HCT116 (cell line): ENCODE results near the gene PITPNM1. TPM values are rescaled to one million over a fixed set of nuclear protein-coding genes. Genes with fewer than 3 reads are reported as not detected.
A peak's percentile ranks its signal among the peaks of the same experiment; 100 is the strongest.

Experiments
- ATAC-seq: fragments of 200-7000 bp; cut with Tn5 transposase; 2 replicates; pipeline ENCODE4 v1.9.1; 2020; ENCODE audit warnings: mild to moderate bottlenecking, moderate library complexity
- BruUV-seq: library from RNA; stranded (reverse); fragments of 400-500 nt; replicated peaks from 2 replicates; lab custom pipeline; 2021; lab: Mats Ljungman, UMichigan
- CTCF ChIA-PET: fragments of 300-600 bp; sonication (Branson Sonifier 250); formaldehyde crosslinking; loops from one replicate; lab custom pipeline; 2021; ENCODE audit warnings: antibody characterized with exemption; lab: Charles Lee
- POLR2A ChIA-PET: fragments of 300-600, 350-600 bp; sonication (Branson Sonifier 250); formaldehyde crosslinking; loops from one replicate; lab custom pipeline; 2021; ENCODE audit warnings: antibody characterized with exemption; lab: Charles Lee
- RAD21 ChIA-PET, 2 experiments: fragments of 300-600 bp; sonication (Branson Sonifier 250); formaldehyde crosslinking; loops; one replicate each; lab custom pipeline; 2023; ENCODE audit warnings: low total read pairs in 2 of 2; ENCODE audit not compliant: uncharacterized antibody in 2 of 2, unreplicated experiment in 2 of 2, low non-redundant PET in 1 of 2; lab: Charles Lee
- DNase-seq: peaks from one replicate; pipeline ENCODE4 v3.0.0-alpha.2; 2010; ENCODE audit warnings: low read depth, low spot score
- H2AFZ ChIP-seq: fragments of 200-600 bp; shearing (Covaris generic), sonication (generic); 2 replicates; pipeline ENCODE4 v1.6.1; 2017; ENCODE audit warnings: low read depth, mixed run types, mixed read lengths, antibody characterized with exemption, low read length; ENCODE audit not compliant: poor library complexity, severe bottlenecking
- H3K27ac ChIP-seq: 2 replicates; pipeline ENCODE4 v1.5.1; 2012; ENCODE audit warnings: low read depth, low read length
- H3K27me3 ChIP-seq: fragments of 200-600 bp; sonication (generic); 2 replicates; pipeline ENCODE4 v1.6.1; 2016; ENCODE audit warnings: mixed run types, low read length, mixed read lengths; ENCODE audit not compliant: insufficient read depth
- H3K36me3 ChIP-seq, 2 experiments: fragments of 200-500 bp in 1 of 2; fragments of 200-600 bp in 1 of 2; sonication (Bioruptor generic) in 1 of 2; sonication (generic) in 1 of 2; 2 replicates each; pipeline versions ENCODE4 v1.5.1 to v1.6.1; 2014 to 2016; ENCODE audit warnings: low read length in 2 of 2, inconsistent platforms in 1 of 2, mixed read lengths in 1 of 2, mixed run types in 1 of 2; ENCODE audit not compliant: insufficient read depth in 2 of 2, control insufficient read depth in 1 of 2
- H3K4me1 ChIP-seq, 2 experiments: fragments of 200-600 bp in 1 of 2; sonication (generic) in 1 of 2; 2 replicates each; pipeline versions ENCODE4 v1.5.1 to v1.6.1; 2012 to 2017; ENCODE audit warnings: low read length in 2 of 2, inconsistent platforms in 1 of 2, mild to moderate bottlenecking in 1 of 2, mixed read lengths in 1 of 2, mixed run types in 1 of 2, moderate library complexity in 1 of 2; ENCODE audit not compliant: insufficient read depth in 2 of 2, control insufficient read depth in 1 of 2
- H3K4me2 ChIP-seq: fragments of 200-600 bp; sonication (generic); 2 replicates; pipeline ENCODE4 v1.6.1; 2017; ENCODE audit warnings: mixed run types, low read length, mixed read lengths
- H3K4me3 ChIP-seq, 2 experiments: fragments of 200-600 bp in 1 of 2; sonication (generic) in 1 of 2; replicated peaks in 1 of 2; 2 replicates each; pipeline ENCODE4 v1.5.1; 2011 to 2016; ENCODE audit warnings: low read length in 2 of 2, control low read depth in 1 of 2, low read depth in 1 of 2, mild to moderate bottlenecking in 1 of 2, mixed read lengths in 1 of 2, mixed run types in 1 of 2
- H3K79me2 ChIP-seq: fragments of 200-600 bp; sonication (generic); 2 replicates; pipeline ENCODE4 v1.6.1; 2017; ENCODE audit warnings: mild to moderate bottlenecking, mixed run types, low read length, moderate library complexity, mixed read lengths; ENCODE audit not compliant: insufficient read depth
- H3K9ac ChIP-seq: fragments of 200-600 bp; sonication (generic); 2 replicates; pipeline ENCODE4 v1.6.1; 2016; ENCODE audit warnings: low read length, mixed read lengths
- H3K9me2 ChIP-seq: fragments of 200-600 bp; sonication (generic), shearing (Covaris generic); 2 replicates; pipeline ENCODE4 v1.6.1; 2017; ENCODE audit warnings: mixed run types, mild to moderate bottlenecking, moderate library complexity; ENCODE audit not compliant: insufficient read depth
- H3K9me3 ChIP-seq, 2 experiments: fragments of 200-500 bp in 1 of 2; fragments of 200-600 bp in 1 of 2; sonication (Bioruptor generic) in 1 of 2; sonication (generic) in 1 of 2; 2 replicates each; pipeline ENCODE4 v1.6.1; 2014 to 2017; ENCODE audit warnings: low read length in 2 of 2, mixed read lengths in 2 of 2, inconsistent platforms in 1 of 2, low read depth in 1 of 2, mild to moderate bottlenecking in 1 of 2, mixed run types in 1 of 2, moderate library complexity in 1 of 2; ENCODE audit not compliant: control insufficient read depth in 1 of 2, insufficient read depth in 1 of 2
- H4K20me1 ChIP-seq: fragments of 200-600 bp; sonication (generic), shearing (Covaris generic); 2 replicates; pipeline ENCODE4 v1.6.1; 2017; ENCODE audit warnings: mixed run types, mild to moderate bottlenecking, moderate library complexity; ENCODE audit not compliant: insufficient read depth
- ATF3 ChIP-seq: IDR thresholded peaks from 2 replicates; pipeline ENCODE4 v1.6.1; 2012
- CBX3 ChIP-seq: IDR thresholded peaks from 2 replicates; pipeline ENCODE4 v1.6.1; 2012; ENCODE audit warnings: low read depth
- EGR1 ChIP-seq: IDR thresholded peaks from 2 replicates; pipeline ENCODE4 v1.6.1; 2012; ENCODE audit warnings: low read depth
- ELF1 ChIP-seq: IDR thresholded peaks from 2 replicates; pipeline ENCODE4 v1.6.1; 2012; ENCODE audit warnings: low read depth, borderline replicate concordance
- EZH2 ChIP-seq: fragments of 200-600 bp; sonication (generic); IDR thresholded peaks from 2 replicates; pipeline ENCODE4 v1.6.1; 2017; ENCODE audit warnings: antibody characterized with exemption, mixed run types
- EZH2phosphoT487 ChIP-seq: fragments of 200-600 bp; IDR thresholded peaks from 2 replicates; pipeline ENCODE4 v1.6.1; 2018; ENCODE audit warnings: antibody characterized with exemption, borderline replicate concordance
- FOSL1 ChIP-seq: IDR thresholded peaks from 2 replicates; pipeline ENCODE4 v1.6.1; 2012; ENCODE audit warnings: low read depth
- JUND ChIP-seq: IDR thresholded peaks from 2 replicates; pipeline ENCODE4 v1.6.1; 2012
- MAX ChIP-seq: IDR thresholded peaks from 2 replicates; pipeline ENCODE4 v1.6.1; 2012
- SIN3A ChIP-seq: IDR thresholded peaks from 2 replicates; pipeline ENCODE4 v1.6.1; 2012; ENCODE audit warnings: low read depth
- SRF ChIP-seq: IDR thresholded peaks from 2 replicates; pipeline ENCODE4 v1.6.1; 2012; ENCODE audit warnings: low read depth
- TCF7L2 ChIP-seq: IDR thresholded peaks from 2 replicates; pipeline ENCODE4 v1.7.0; 2011; ENCODE audit warnings: borderline replicate concordance, inconsistent platforms; ENCODE audit not compliant: insufficient read depth, insufficient read length; ENCODE audit errors: extremely low read depth
- YY1 ChIP-seq: IDR thresholded peaks from 2 replicates; pipeline ENCODE4 v1.6.1; 2011; ENCODE audit warnings: low read length, low read depth, moderate library complexity, mild to moderate bottlenecking; ENCODE audit not compliant: insufficient replicate concordance; ENCODE audit errors: extremely low read depth
- ZNF274 ChIP-seq: fragments of 200-500 bp; sonication (Bioruptor generic); IDR thresholded peaks from 2 replicates; pipeline ENCODE4 v1.6.1; 2014; ENCODE audit warnings: mild to moderate bottlenecking, low read depth, low read length, inconsistent platforms
- intact Hi-C: fragments of 100-400 bp; cut with micrococcal nuclease; formaldehyde crosslinking; loops from 2 replicates; pipeline ENCODE4 v1.10.0; 2022
- total RNA-seq: library from RNA; stranded (reverse); gene quantifications from one replicate; pipeline ENCODE4 v1.2.1, GENCODE V29; 2021; ENCODE audit not compliant: unreplicated experiment
- TF ChIP-seq, protein P1 (sequence below), 3 experiments: fragments of 200-600 bp in 1 of 3; sonication (generic) in 1 of 3; IDR thresholded peaks in 2 of 3; conservative IDR thresholded peaks in 1 of 3; 2 replicates each; pipeline ENCODE4 v1.5.1; 2012 to 2017; ENCODE audit warnings: low read depth in 2 of 3, low read length in 2 of 3, antibody characterized with exemption in 1 of 3, borderline replicate concordance in 1 of 3, control low read depth in 1 of 3, mild to moderate bottlenecking in 1 of 3, mixed read lengths in 1 of 3, mixed run types in 1 of 3, moderate library complexity in 1 of 3; ENCODE audit not compliant: insufficient read depth in 1 of 3
- TF ChIP-seq, protein P2 (sequence below): IDR thresholded peaks from 2 replicates; pipeline ENCODE4 v1.6.1; 2011; ENCODE audit warnings: mild to moderate bottlenecking, low read length, moderate library complexity; ENCODE audit not compliant: insufficient replicate concordance; ENCODE audit errors: extremely low read depth

The PITPNM1 gene
- total RNA-seq, 1 experiment from 2014 or later: 79.5 TPM

DNA sequence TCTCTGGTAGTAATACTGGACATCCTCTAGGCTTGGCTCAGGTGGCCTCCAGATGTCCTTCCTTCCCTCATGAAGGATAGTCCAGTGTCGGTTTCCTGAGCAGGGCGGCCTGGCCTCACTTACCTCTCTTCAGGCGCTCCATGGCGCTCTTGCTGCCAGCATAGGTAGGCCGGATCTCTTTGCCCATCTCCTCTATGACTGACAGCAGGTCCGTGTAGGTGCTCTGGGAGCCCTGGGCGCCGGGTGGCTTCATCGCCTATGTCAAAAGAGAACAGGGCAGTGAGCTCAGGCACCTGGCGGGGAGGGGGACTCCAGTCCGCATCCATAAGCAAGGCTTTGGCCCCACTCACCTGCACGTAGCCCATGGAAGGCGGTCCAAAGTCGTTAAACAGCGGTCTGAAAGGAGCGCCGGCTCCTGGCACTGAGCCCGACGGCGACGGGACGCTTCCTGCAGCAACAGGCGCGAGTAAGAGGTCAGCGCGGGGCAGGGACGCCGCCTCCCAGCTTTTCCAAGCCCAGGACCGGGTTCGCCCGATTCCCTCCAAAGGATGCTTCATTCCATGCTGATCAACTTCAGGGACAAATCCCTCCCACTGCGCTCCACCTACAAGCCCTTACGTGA, 2.2 kb upstream of the PITPNM1 start (continued):
- TF ChIP-seq SIN3A (no peak), EZH2 (no peak), ATF3 (no peak), YY1 (no peak), ELF1 (no peak), EGR1 (no peak), JUND (no peak)
- TF ChIP-seq, protein P1, sequence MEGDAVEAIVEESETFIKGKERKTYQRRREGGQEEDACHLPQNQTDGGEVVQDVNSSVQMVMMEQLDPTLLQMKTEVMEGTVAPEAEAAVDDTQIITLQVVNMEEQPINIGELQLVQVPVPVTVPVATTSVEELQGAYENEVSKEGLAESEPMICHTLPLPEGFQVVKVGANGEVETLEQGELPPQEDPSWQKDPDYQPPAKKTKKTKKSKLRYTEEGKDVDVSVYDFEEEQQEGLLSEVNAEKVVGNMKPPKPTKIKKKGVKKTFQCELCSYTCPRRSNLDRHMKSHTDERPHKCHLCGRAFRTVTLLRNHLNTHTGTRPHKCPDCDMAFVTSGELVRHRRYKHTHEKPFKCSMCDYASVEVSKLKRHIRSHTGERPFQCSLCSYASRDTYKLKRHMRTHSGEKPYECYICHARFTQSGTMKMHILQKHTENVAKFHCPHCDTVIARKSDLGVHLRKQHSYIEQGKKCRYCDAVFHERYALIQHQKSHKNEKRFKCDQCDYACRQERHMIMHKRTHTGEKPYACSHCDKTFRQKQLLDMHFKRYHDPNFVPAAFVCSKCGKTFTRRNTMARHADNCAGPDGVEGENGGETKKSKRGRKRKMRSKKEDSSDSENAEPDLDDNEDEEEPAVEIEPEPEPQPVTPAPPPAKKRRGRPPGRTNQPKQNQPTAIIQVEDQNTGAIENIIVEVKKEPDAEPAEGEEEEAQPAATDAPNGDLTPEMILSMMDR (IDR thresholded peaks at IDR 0.05 in 2 of 3, conservative IDR thresholded peaks at IDR 0.05 in 1 of 3; ENCODE audit: borderline replicate concordance in 1 of 3, insufficient read depth in 1 of 3, low read depth in 2 of 3, low read length in 2 of 3): no peak

DNA sequence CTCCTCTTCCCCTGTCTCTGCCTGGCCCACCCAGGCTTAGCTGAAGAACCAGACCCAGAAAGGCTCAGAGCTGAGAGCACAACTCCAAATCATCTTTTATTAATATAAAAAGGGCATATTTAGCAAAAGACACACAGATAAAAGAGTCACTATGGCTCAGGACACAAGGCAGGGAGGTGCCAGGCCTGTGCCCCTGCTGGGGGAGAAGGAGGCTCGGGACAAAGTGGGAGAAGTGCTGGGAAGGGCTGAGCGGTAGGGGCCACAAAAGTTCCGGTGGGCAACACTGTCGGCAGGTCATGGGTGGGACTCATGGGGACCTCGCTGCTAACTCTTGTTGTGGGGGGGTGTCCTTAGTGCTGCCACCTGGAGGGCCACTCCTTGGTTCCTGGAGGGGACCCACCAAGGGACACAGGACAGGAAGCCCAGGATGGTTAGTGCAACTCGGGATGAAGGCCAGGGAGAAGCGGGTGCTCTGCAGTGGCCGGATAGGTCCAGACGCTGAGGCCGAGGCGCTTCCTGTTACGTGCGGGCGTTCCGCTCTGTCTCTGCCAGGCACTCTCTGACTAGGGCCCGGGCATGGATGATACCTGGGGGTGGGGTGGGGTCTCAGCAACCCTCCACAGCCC, 1.4 kb upstream of the PITPNM1 start:
- no peak overlapping the region for H2AFZ ChIP-seq
- H3K27ac ChIP-seq: peak overlapping the region; percentile 93
- H3K4me1 ChIP-seq: peaks cover 31 to 43% of the 10 kb centered on the region in 2 experiments
- ATAC-seq (no peak), DNase-seq (no peak)
- peak overlapping the region; percentile 95 for H3K9ac ChIP-seq
- H3K79me2 ChIP-seq: peaks cover 29% of the 10 kb centered on the region
- no peaks in the 10 kb centered on the region for H4K20me1 ChIP-seq
- H3K4me2 ChIP-seq: peak overlapping the region; percentile 88
- ChIA-PET CTCF (interaction anchor here (2.4 kb wide), 1 partner anchor 105 kb away, joined by 11 read pairs; the partner anchor contains the start of gene PPP1CA), POLR2A (no interaction called here), RAD21 (no interaction called here)
- peaks cover 0 to 5% of the 10 kb centered on the region in 2 experiments; a peak in 2 of 4 replicates for H3K36me3 ChIP-seq
- no peaks in the 10 kb centered on the region for H3K27me3 ChIP-seq
- H3K9me2 ChIP-seq: no peaks in the 10 kb centered on the region
- no peaks in the 10 kb centered on the region for H3K9me3 ChIP-seq
- BruUV-seq: no TSS peak
- peak overlapping the region; percentile 72 to 85 for H3K4me3 ChIP-seq
- intact Hi-C loops: loop anchor here (1.0 to 5.0 kb wide), 5 partner anchors 37 to 156 kb away; partner anchors contain the start of genes PPP1CA, RPS6KB2 and TMEM134
- TF ChIP-seq, protein P1 (IDR thresholded peaks at IDR 0.05 in 2 of 3, conservative IDR thresholded peaks at IDR 0.05 in 1 of 3; ENCODE audit: borderline replicate concordance in 1 of 3, insufficient read depth in 1 of 3, low read depth in 2 of 3, low read length in 2 of 3): no peak; a peak in 2 of 6 replicates
- TF ChIP-seq EZH2phosphoT487 (no peak), CBX3 (no peak), EZH2 (no peak), YY1 (no peak), JUND (no peak), FOSL1 (no peak), MAX (no peak), SIN3A (no peak), SRF (no peak), TCF7L2 (no peak), ZNF274 (no peak)
- TF ChIP-seq, protein P2, sequence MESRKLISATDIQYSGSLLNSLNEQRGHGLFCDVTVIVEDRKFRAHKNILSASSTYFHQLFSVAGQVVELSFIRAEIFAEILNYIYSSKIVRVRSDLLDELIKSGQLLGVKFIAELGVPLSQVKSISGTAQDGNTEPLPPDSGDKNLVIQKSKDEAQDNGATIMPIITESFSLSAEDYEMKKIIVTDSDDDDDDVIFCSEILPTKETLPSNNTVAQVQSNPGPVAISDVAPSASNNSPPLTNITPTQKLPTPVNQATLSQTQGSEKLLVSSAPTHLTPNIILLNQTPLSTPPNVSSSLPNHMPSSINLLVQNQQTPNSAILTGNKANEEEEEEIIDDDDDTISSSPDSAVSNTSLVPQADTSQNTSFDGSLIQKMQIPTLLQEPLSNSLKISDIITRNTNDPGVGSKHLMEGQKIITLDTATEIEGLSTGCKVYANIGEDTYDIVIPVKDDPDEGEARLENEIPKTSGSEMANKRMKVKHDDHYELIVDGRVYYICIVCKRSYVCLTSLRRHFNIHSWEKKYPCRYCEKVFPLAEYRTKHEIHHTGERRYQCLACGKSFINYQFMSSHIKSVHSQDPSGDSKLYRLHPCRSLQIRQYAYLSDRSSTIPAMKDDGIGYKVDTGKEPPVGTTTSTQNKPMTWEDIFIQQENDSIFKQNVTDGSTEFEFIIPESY: no peak
